ENCODE results near the gene PRDM16. TPM values are rescaled to one million over a fixed set of nuclear protein-coding genes. Genes with fewer than 3 reads are reported as not detected.

The PRDM16 gene
- total RNA-seq, 1 donor: 6.5 TPM

DNA sequence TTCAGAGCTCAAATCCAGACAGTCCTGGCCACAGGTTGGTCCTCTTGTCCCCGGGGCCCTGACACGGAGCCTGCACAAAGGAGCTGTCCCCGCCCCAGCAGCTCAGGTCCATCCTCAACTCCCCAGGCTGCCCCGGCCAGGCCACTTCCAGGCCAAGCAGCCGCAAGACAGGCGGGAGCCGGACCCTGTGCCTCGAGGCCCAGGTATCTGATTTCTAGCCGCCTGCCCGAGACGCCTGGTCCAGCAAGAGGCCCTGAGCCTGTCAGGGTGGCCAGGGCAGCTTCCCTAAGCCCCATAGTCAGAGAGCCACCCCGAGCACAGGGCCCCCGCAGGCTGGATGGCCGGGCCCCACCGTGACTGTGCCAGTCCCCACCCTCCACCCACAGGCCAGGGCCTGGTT lies 165.3 kb downstream of the PRDM16 start:
- Histone ChIP-seq H3K9me3 (ENCODE audit: low read depth, low read length) (no peaks in the 10 kb centered on the region), H2AFZ (ENCODE audit: low read length) (no peak overlapping the region), H3K27me3 (ENCODE audit: insufficient read depth, low read length) (no peaks in the 10 kb centered on the region), H4K20me1 (ENCODE audit: insufficient read depth, low read length) (peaks cover 3% of the 10 kb centered on the region), H3K27ac (ENCODE audit: low read depth, low read length) (no peak overlapping the region), H3K4me2 (ENCODE audit: insufficient read depth, low read length) (no peak overlapping the region), H3K4me1 (ENCODE audit: insufficient read depth, low read length) (no peaks in the 10 kb centered on the region), H3K79me2 (ENCODE audit: insufficient read depth, low read length) (no peaks in the 10 kb centered on the region), H3K36me3 (ENCODE audit: insufficient read depth, low read length) (no peaks in the 10 kb centered on the region), H3K4me3 (ENCODE audit: insufficient read depth, low read length) (no peak overlapping the region)
- no peak for DNase-seq (ENCODE audit: insufficient read length, low spot score, missing footprints)
- TF ChIP-seq, protein P1, sequence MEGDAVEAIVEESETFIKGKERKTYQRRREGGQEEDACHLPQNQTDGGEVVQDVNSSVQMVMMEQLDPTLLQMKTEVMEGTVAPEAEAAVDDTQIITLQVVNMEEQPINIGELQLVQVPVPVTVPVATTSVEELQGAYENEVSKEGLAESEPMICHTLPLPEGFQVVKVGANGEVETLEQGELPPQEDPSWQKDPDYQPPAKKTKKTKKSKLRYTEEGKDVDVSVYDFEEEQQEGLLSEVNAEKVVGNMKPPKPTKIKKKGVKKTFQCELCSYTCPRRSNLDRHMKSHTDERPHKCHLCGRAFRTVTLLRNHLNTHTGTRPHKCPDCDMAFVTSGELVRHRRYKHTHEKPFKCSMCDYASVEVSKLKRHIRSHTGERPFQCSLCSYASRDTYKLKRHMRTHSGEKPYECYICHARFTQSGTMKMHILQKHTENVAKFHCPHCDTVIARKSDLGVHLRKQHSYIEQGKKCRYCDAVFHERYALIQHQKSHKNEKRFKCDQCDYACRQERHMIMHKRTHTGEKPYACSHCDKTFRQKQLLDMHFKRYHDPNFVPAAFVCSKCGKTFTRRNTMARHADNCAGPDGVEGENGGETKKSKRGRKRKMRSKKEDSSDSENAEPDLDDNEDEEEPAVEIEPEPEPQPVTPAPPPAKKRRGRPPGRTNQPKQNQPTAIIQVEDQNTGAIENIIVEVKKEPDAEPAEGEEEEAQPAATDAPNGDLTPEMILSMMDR (IDR thresholded peaks at IDR 0.05; ENCODE audit: extremely low read depth, low read depth, low read length): no peak

DNA sequence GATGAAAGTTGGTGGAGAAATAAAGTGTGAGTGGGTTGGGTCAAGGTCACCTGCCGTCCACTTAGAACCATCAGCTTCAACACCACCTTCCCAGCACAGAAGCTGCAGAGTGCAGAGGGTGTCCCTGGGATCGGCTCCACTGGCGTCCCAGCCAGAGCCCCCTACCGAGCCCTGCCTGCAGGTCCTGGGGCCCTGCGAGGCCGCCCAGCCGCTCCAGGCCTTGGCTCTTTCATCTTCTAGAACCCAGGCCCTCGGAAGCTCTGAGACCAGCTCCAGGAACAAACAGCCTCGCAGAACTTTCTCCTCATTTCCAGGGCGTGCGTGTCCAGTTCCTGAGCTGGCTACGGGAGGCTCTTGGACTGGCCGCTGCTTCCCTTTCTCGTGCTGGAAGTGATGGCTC lies 166.0 kb downstream of the PRDM16 start:
- no peaks in the 10 kb centered on the region for H3K4me1 ChIP-seq (ENCODE audit: insufficient read depth, low read length)
- H3K9me3 ChIP-seq (ENCODE audit: low read depth, low read length): no peaks in the 10 kb centered on the region
- no peak overlapping the region for H2AFZ ChIP-seq (ENCODE audit: low read length)
- no peak for DNase-seq (ENCODE audit: insufficient read length, low spot score, missing footprints)
- H3K4me2 ChIP-seq (ENCODE audit: insufficient read depth, low read length): no peak overlapping the region
- TF ChIP-seq, protein P1 (IDR thresholded peaks at IDR 0.05; ENCODE audit: extremely low read depth, low read depth, low read length): no peak
- H4K20me1 ChIP-seq (ENCODE audit: insufficient read depth, low read length): peaks cover 3% of the 10 kb centered on the region
- H3K27me3 ChIP-seq (ENCODE audit: insufficient read depth, low read length): no peaks in the 10 kb centered on the region
- H3K4me3 ChIP-seq (ENCODE audit: insufficient read depth, low read length): no peak overlapping the region
- no peak overlapping the region for H3K27ac ChIP-seq (ENCODE audit: low read depth, low read length)
- no peaks in the 10 kb centered on the region for H3K79me2 ChIP-seq (ENCODE audit: insufficient read depth, low read length)
- H3K36me3 ChIP-seq (ENCODE audit: insufficient read depth, low read length): no peaks in the 10 kb centered on the region

- Histone ChIP-seq H3K27me3 (ENCODE audit: insufficient read depth, low read length) (no peaks in the 10 kb centered on the region), H3K4me2 (ENCODE audit: insufficient read depth, low read length) (no peak overlapping the region), H3K27ac (ENCODE audit: low read depth, low read length) (no peak overlapping the region), H3K36me3 (ENCODE audit: insufficient read depth, low read length) (no peaks in the 10 kb centered on the region), H3K79me2 (ENCODE audit: insufficient read depth, low read length) (no peaks in the 10 kb centered on the region), H2AFZ (ENCODE audit: low read length) (no peak overlapping the region), H3K4me3 (ENCODE audit: insufficient read depth, low read length) (no peak overlapping the region), H3K4me1 (ENCODE audit: insufficient read depth, low read length) (no peaks in the 10 kb centered on the region), H3K9me3 (ENCODE audit: low read depth, low read length) (no peaks in the 10 kb centered on the region), H4K20me1 (ENCODE audit: insufficient read depth, low read length) (no peaks in the 10 kb centered on the region)
- TF ChIP-seq, protein P1 (IDR thresholded peaks at IDR 0.05; ENCODE audit: extremely low read depth, low read depth, low read length): no peak
- DNase-seq (ENCODE audit: insufficient read length, low spot score, missing footprints): no peak
Measured at GRCh38 chr1:3235496-3235895, 166.5 kb downstream of the PRDM16 start.

GRCh38 chr1:3236361-3236760 lies 167.4 kb downstream of the PRDM16 start:
- H3K36me3 ChIP-seq (ENCODE audit: insufficient read depth, low read length): no peaks in the 10 kb centered on the region
- no peaks in the 10 kb centered on the region for H3K9me3 ChIP-seq (ENCODE audit: low read depth, low read length)
- TF ChIP-seq, protein P1 (IDR thresholded peaks at IDR 0.05; ENCODE audit: extremely low read depth, low read depth, low read length): no peak
- no peak overlapping the region for H3K4me3 ChIP-seq (ENCODE audit: insufficient read depth, low read length)
- H3K4me1 ChIP-seq (ENCODE audit: insufficient read depth, low read length): no peaks in the 10 kb centered on the region
- no peaks in the 10 kb centered on the region for H3K79me2 ChIP-seq (ENCODE audit: insufficient read depth, low read length)
- no peak overlapping the region for H3K27ac ChIP-seq (ENCODE audit: low read depth, low read length)
- no peaks in the 10 kb centered on the region for H4K20me1 ChIP-seq (ENCODE audit: insufficient read depth, low read length)
- DNase-seq (ENCODE audit: insufficient read length, low spot score, missing footprints): no peak
- no peak overlapping the region for H2AFZ ChIP-seq (ENCODE audit: low read length)
- H3K4me2 ChIP-seq (ENCODE audit: insufficient read depth, low read length): no peak overlapping the region
- H3K27me3 ChIP-seq (ENCODE audit: insufficient read depth, low read length): no peaks in the 10 kb centered on the region

Data from osteoblast (primary cell).